ENCODE data around the gene ANKZF1. TPM values are rescaled to one million over a fixed set of nuclear protein-coding genes. Genes with fewer than 3 reads are reported as not detected.

The ANKZF1 gene
- total and polyA plus RNA-seq, 10 of the 15 experiments (the other 5 are each of a cell fraction or from before 2014, with no cell fraction given) = 3.1 to 104 (median 35.0) TPM

DNA sequence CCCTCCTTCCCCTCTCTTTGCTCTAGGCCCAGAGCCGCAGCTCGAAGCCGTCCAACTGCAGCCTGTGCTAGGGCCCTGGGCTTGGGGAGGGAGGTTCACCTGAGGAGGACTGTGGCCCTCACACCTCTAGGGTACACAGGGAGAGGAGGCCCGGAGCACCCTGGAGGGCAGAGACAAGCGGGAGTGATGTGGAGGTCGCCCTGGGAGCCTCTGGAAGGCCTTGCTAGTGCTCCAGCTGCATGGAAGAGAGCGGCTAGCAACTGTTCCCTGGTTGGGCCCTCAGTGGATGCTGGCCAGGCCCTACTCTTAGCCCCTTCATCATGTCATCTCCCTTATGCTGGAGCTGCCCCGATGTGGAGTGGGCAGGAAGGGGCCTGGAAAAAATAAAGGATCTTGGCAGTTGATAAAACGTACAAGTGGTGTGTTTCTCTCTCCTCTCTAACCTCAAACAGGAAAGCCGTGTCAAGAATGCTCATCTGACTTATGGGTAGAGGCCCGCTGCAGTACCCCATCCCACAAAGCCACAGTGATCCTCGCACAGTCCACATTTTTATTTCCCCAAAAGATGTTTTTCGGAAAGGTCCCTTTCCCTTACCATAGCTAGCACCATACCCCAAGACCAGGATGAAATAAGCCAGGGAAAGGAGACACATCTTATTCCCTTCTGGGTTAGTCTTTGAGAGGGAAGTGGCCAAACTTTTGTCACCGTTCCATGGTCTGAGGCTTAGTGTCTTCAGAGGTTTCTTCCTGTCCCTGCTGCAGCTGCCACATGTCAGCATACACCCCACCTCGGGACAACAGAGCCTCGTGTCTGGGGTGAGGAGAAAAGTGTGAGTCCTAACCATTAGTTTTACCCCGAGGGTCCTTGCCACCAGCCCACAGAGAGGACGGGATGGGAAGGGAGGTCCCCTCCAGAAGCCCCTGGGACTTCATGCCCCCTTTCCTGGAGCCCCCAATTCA is 20.1 kb upstream of the ANKZF1 start:
- no peaks in the 10 kb centered on the region; the same call in 1 of the 2 replicates for H3K79me2 ChIP-seq (ENCODE audit: control insufficient read depth, insufficient read depth, low read length)
- no peak overlapping the region for H3K4me3 ChIP-seq
- RAD21 ChIA-PET (ENCODE audit: unreplicated experiment) = interaction anchor here (1.1 kb wide), 1 partner anchor 36 kb away, joined by 3 read pairs; no protein-coding TSS in a partner anchor
- no peaks in the 10 kb centered on the region for H3K9me3 ChIP-seq (replicated peaks; ENCODE audit: control insufficient read depth, insufficient read depth, low read length)
- no peak for TF ChIP-seq GABPA (IDR thresholded peaks at IDR 0.05; ENCODE audit: low read depth)
- no peak for TF ChIP-seq CUX1 (IDR thresholded peaks at IDR 0.05; ENCODE audit: insufficient replicate concordance, low read depth, low read length)
- no peak for TF ChIP-seq CBX3 (IDR thresholded peaks at IDR 0.05; ENCODE audit: borderline replicate concordance, low read depth)
- no peak for TF ChIP-seq JUNB (IDR thresholded peaks at IDR 0.05)
- TF ChIP-seq, protein P1, sequence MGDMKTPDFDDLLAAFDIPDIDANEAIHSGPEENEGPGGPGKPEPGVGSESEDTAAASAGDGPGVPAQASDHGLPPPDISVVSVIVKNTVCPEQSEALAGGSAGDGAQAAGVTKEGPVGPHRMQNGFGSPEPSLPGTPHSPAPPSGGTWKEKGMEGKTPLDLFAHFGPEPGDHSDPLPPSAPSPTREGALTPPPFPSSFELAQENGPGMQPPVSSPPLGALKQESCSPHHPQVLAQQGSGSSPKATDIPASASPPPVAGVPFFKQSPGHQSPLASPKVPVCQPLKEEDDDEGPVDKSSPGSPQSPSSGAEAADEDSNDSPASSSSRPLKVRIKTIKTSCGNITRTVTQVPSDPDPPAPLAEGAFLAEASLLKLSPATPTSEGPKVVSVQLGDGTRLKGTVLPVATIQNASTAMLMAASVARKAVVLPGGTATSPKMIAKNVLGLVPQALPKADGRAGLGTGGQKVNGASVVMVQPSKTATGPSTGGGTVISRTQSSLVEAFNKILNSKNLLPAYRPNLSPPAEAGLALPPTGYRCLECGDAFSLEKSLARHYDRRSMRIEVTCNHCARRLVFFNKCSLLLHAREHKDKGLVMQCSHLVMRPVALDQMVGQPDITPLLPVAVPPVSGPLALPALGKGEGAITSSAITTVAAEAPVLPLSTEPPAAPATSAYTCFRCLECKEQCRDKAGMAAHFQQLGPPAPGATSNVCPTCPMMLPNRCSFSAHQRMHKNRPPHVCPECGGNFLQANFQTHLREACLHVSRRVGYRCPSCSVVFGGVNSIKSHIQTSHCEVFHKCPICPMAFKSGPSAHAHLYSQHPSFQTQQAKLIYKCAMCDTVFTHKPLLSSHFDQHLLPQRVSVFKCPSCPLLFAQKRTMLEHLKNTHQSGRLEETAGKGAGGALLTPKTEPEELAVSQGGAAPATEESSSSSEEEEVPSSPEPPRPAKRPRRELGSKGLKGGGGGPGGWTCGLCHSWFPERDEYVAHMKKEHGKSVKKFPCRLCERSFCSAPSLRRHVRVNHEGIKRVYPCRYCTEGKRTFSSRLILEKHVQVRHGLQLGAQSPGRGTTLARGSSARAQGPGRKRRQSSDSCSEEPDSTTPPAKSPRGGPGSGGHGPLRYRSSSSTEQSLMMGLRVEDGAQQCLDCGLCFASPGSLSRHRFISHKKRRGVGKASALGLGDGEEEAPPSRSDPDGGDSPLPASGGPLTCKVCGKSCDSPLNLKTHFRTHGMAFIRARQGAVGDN (IDR thresholded peaks at IDR 0.05) = no peak
- TF ChIP-seq IKZF2 (IDR thresholded peaks at IDR 0.05) = no peak
- TF ChIP-seq, protein P2, sequence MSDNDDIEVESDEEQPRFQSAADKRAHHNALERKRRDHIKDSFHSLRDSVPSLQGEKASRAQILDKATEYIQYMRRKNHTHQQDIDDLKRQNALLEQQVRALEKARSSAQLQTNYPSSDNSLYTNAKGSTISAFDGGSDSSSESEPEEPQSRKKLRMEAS (IDR thresholded peaks at IDR 0.05; ENCODE audit: low read depth, low read length) = no peak
- TF ChIP-seq PAX5 (IDR thresholded peaks at IDR 0.05; ENCODE audit: borderline replicate concordance, low read depth, low read length) = no peak
- TF ChIP-seq POLR2AphosphoS5 (IDR thresholded peaks at IDR 0.05; ENCODE audit: low read length) = no peak
- no peak for TF ChIP-seq NRF1 (conservative IDR thresholded peaks at IDR 0.05; ENCODE audit: low read depth, low read length)
- intact Hi-C loops (cut with micrococcal nuclease; ENCODE audit: unreplicated experiment) = loop anchor here (5.0 kb wide), 1 partner anchor 68 kb away; the partner anchor contains the start of gene DNAJB2
- POLR2A ChIA-PET = interaction anchor here (0.5 to 4.0 kb wide), 3 partner anchors 18 to 33 kb away, joined by 4 to 25 read pairs (median 4); partner anchors contain the start of genes ANKZF1, ATG9A and CNPPD1
- no peak overlapping the region for H2AFZ ChIP-seq (ENCODE audit: control insufficient read depth, low read depth, low read length)
- no peaks in the 10 kb centered on the region for H3K27me3 ChIP-seq (replicated peaks in 1 of 2; ENCODE audit: control insufficient read depth in 2 of 2, insufficient read depth in 2 of 2, low read length in 1 of 2)
- H3K27ac ChIP-seq (ENCODE audit: control insufficient read depth, insufficient read depth) = no peak overlapping the region
- H3K9ac ChIP-seq (ENCODE audit: control insufficient read depth, insufficient read depth, low read length) = no peak overlapping the region
- DNase-seq (ENCODE audit: low read depth, low spot score) (no peak), ATAC-seq (no peak), FAIRE-seq (no peak)
- SMC1A ChIA-PET (ENCODE audit: uncharacterized antibody, unreplicated experiment) = no interaction called here
- peaks cover 0 to 9% of the 10 kb centered on the region in 2 experiments; a peak in 3 of 4 replicates for H3K36me3 ChIP-seq (ENCODE audit: control insufficient read depth in 2 of 2, insufficient read depth in 2 of 2, low read length in 1 of 2)
- in situ Hi-C loops (cut with MboI) = loop anchor here (5.0 kb wide), 1 partner anchor 37 kb away; the partner anchor contains the start of gene SLC23A3
- no TSS peak for BruUV-seq (replicated peaks)
- 61% methylated on average over 18 of the region's 18 CpGs for WGBS (ENCODE audit: insufficient coverage, insufficient replicate concordance, low lambda C conversion rate, missing lambda C conversion rate)
- H4K20me1 ChIP-seq (ENCODE audit: control insufficient read depth, insufficient read depth) = no peaks in the 10 kb centered on the region
- CTCF ChIA-PET = interaction anchor here (0.6 to 2.2 kb wide), 4 partner anchors 38 to 86 kb away, joined by 3 to 13 read pairs (median 4); no protein-coding TSS in a partner anchor
- H3K4me1 ChIP-seq (ENCODE audit: control insufficient read depth, insufficient read depth, low read length) = peaks cover 8% of the 10 kb centered on the region
- H3K4me2 ChIP-seq (ENCODE audit: control insufficient read depth, insufficient read depth) = no peak overlapping the region
